Measurements from ENCODE around the gene RPS21. TPM values are rescaled to one million over a fixed set of nuclear protein-coding genes. Genes with fewer than 3 reads are reported as not detected.

The RPS21 gene
- total RNA-seq, 1 experiment from 2014 or later: 4,496 TPM

GRCh38 chr20:62426699-62427131, 39.8 kb downstream of the RPS21 start:
- ChIA-PET POLR2A (no interaction called here), CTCF (interaction anchor here (1.2 to 1.8 kb wide), 2 partner anchors 81 to 190 kb away, joined by 3 to 10 read pairs; no protein-coding TSS in a partner anchor)
- Histone ChIP-seq H3K4me3 (ENCODE audit: low read depth, low read length) (peak overlapping the region; percentile 41), H3K9me3 (no peaks in the 10 kb centered on the region), H3K27me3 (replicated peaks; ENCODE audit: control insufficient read depth, insufficient read depth, low read length) (no peaks in the 10 kb centered on the region), H3K4me1 (peaks cover 90% of the 10 kb centered on the region), H3K36me3 (ENCODE audit: control insufficient read depth, insufficient read depth, low read length) (peaks cover 7% of the 10 kb centered on the region)
- H3K36me3 Mint-ChIP-seq (ENCODE audit: insufficient read depth, unreplicated experiment): peaks cover 60% of the 10 kb centered on the region
- TF ChIP-seq CTCF (IDR thresholded peaks at IDR 0.05; ENCODE audit: insufficient read depth in 1 of 2, low read depth in 1 of 2, low read length in 1 of 2, severe bottlenecking in 1 of 2, unreplicated experiment in 1 of 2): no peak
- peak; percentile 82 to 83 for DNase-seq
- no peaks in the 10 kb centered on the region for H3K27me3 Mint-ChIP-seq (ENCODE audit: insufficient read depth, unreplicated experiment)
- intact Hi-C loops (cut with micrococcal nuclease; ENCODE audit: unreplicated experiment): no loop called here
- H3K4me3 Mint-ChIP-seq (ENCODE audit: unreplicated experiment): peak overlapping the region; percentile 90
- no peaks in the 10 kb centered on the region for H3K9me3 Mint-ChIP-seq (ENCODE audit: unreplicated experiment)
- no TSS peak for BruUV-seq (replicated peaks)
- H3K4me1 Mint-ChIP-seq (ENCODE audit: low read depth, unreplicated experiment): peaks cover 83% of the 10 kb centered on the region
- H3K27ac Mint-ChIP-seq (ENCODE audit: unreplicated experiment): peak overlapping the region; percentile 88

GRCh38 chr20:62427172-62428001, 40.5 kb downstream of the RPS21 start, which contains the start of gene RBBP8NL:
TSS of gene RBBP8NL (minus strand) at chr20:62427539. CDS start at chr20:62419647, 7,892 bp downstream.
- Histone ChIP-seq H3K9me3 (no peaks in the 10 kb centered on the region), H3K36me3 (ENCODE audit: control insufficient read depth, insufficient read depth, low read length) (peaks cover 6% of the 10 kb centered on the region; the same call in 1 of the 2 replicates), H3K4me3 (ENCODE audit: low read depth, low read length) (peak within 1 kb of the TSS; percentile 41), H3K4me1 (peaks cover 92% of the 10 kb centered on the region), H3K27me3 (replicated peaks; ENCODE audit: control insufficient read depth, insufficient read depth, low read length) (no peaks in the 10 kb centered on the region)
- Mint-ChIP-seq H3K36me3 (ENCODE audit: insufficient read depth, unreplicated experiment) (peaks cover 61% of the 10 kb centered on the region), H3K4me1 (ENCODE audit: low read depth, unreplicated experiment) (peaks cover 84% of the 10 kb centered on the region), H3K27ac (ENCODE audit: unreplicated experiment) (peak within 1 kb of the TSS; percentile 88), H3K27me3 (ENCODE audit: insufficient read depth, unreplicated experiment) (no peaks in the 10 kb centered on the region), H3K9me3 (ENCODE audit: unreplicated experiment) (no peaks in the 10 kb centered on the region), H3K4me3 (ENCODE audit: unreplicated experiment) (peak within 1 kb of the TSS; percentile 90)
- ChIA-PET CTCF (interaction anchor here (0.6 to 1.8 kb wide), 5 partner anchors 48 to 189 kb away, joined by 3 to 10 read pairs (median 3); partner anchors contain the start of gene GATA5), POLR2A (interaction anchor here (0.9 kb wide), 1 partner anchor 20 kb away, joined by 11 read pairs; no protein-coding TSS in a partner anchor)
- intact Hi-C loops (cut with micrococcal nuclease; ENCODE audit: unreplicated experiment): no loop called here
- TF ChIP-seq CTCF (IDR thresholded peaks at IDR 0.05; ENCODE audit: insufficient read depth in 1 of 2, low read depth in 1 of 2, low read length in 1 of 2, severe bottlenecking in 1 of 2, unreplicated experiment in 1 of 2): peak; percentile 42 to 79
- DNase-seq: peak; percentile 100
- BruUV-seq (replicated peaks): no TSS peak

GRCh38 chr20:62428002-62428372, 41.1 kb downstream of the RPS21 start:
- no peaks in the 10 kb centered on the region for H3K9me3 ChIP-seq
- H3K36me3 Mint-ChIP-seq (ENCODE audit: insufficient read depth, unreplicated experiment): peaks cover 65% of the 10 kb centered on the region
- H3K4me3 ChIP-seq (ENCODE audit: low read depth, low read length): peak overlapping the region; percentile 1; the same call in 1 of the 2 replicates
- BruUV-seq (replicated peaks): no TSS peak
- H3K27me3 Mint-ChIP-seq (ENCODE audit: insufficient read depth, unreplicated experiment): no peaks in the 10 kb centered on the region
- no peaks in the 10 kb centered on the region for H3K9me3 Mint-ChIP-seq (ENCODE audit: unreplicated experiment)
- peaks cover 86% of the 10 kb centered on the region for H3K4me1 Mint-ChIP-seq (ENCODE audit: low read depth, unreplicated experiment)
- CTCF ChIA-PET: interaction anchor here (0.7 to 1.8 kb wide), 3 partner anchors 50 to 189 kb away, joined by 3 to 10 read pairs (median 4); no protein-coding TSS in a partner anchor
- peaks cover 6% of the 10 kb centered on the region; the same call in 1 of the 2 replicates for H3K36me3 ChIP-seq (ENCODE audit: control insufficient read depth, insufficient read depth, low read length)
- DNase-seq: no peak
- H3K4me1 ChIP-seq: peaks cover 95% of the 10 kb centered on the region
- H3K4me3 Mint-ChIP-seq (ENCODE audit: unreplicated experiment): peak overlapping the region; percentile 90
- POLR2A ChIA-PET: interaction anchor here (0.9 kb wide), 1 partner anchor 20 kb away, joined by 11 read pairs; no protein-coding TSS in a partner anchor
- peak overlapping the region; percentile 88 for H3K27ac Mint-ChIP-seq (ENCODE audit: unreplicated experiment)
- no peak for TF ChIP-seq CTCF (IDR thresholded peaks at IDR 0.05; ENCODE audit: insufficient read depth in 1 of 2, low read depth in 1 of 2, low read length in 1 of 2, severe bottlenecking in 1 of 2, unreplicated experiment in 1 of 2)
- no peaks in the 10 kb centered on the region for H3K27me3 ChIP-seq (replicated peaks; ENCODE audit: control insufficient read depth, insufficient read depth, low read length)
- intact Hi-C loops (cut with micrococcal nuclease; ENCODE audit: unreplicated experiment): no loop called here

All from Caco-2 (cell line).